Fibroblast of lung (primary cell): ENCODE measurements around the gene ZNF516. TPM values are rescaled to one million over a fixed set of nuclear protein-coding genes. Genes with fewer than 3 reads are reported as not detected.

Source experiments
- DNase-seq, 2 donors: peaks; one replicate each; pipeline versions ENCODE4 v3.0.0 to v3.0.0-alpha.2; 2010; ENCODE audit warnings: low read depth in 2 of 2
- H2AFZ ChIP-seq: 2 replicates; pipeline ENCODE4 v1.5.1; 2012; ENCODE audit warnings: low read length, control low read depth, inconsistent platforms
- H3K27ac ChIP-seq: 2 replicates; pipeline ENCODE4 v1.5.1; 2011; ENCODE audit warnings: low read length, control low read depth; ENCODE audit not compliant: insufficient read depth
- H3K27me3 ChIP-seq: 2 replicates; pipeline ENCODE4 v1.5.1; 2011; ENCODE audit warnings: mild to moderate bottlenecking, low read length; ENCODE audit not compliant: control insufficient read depth, insufficient read depth
- H3K36me3 ChIP-seq: 2 replicates; pipeline ENCODE4 v1.5.1; 2011; ENCODE audit warnings: low read length; ENCODE audit not compliant: control insufficient read depth, insufficient read depth
- H3K4me1 ChIP-seq: 2 replicates; pipeline ENCODE4 v1.5.1; 2011; ENCODE audit warnings: low read length; ENCODE audit not compliant: control insufficient read depth, insufficient read depth; ENCODE audit errors: extremely low read depth
- H3K4me2 ChIP-seq: 2 replicates; pipeline ENCODE4 v1.5.1; 2011; ENCODE audit warnings: low read length, control low read depth; ENCODE audit not compliant: insufficient read depth; ENCODE audit errors: extremely low read depth
- H3K4me3 ChIP-seq, 4 experiments: fragments of 200-600 bp in 1 of 4; sonication (generic) in 1 of 4; replicated peaks in 1 of 4; 2 replicates each; pipeline ENCODE4 v1.5.1; 2011 to 2016; ENCODE audit warnings: low read length in 4 of 4, low read depth in 3 of 4, mild to moderate bottlenecking in 3 of 4, control low read depth in 2 of 4, inconsistent platforms in 1 of 4, mixed read lengths in 1 of 4; ENCODE audit not compliant: insufficient read depth in 1 of 4; ENCODE audit errors: control extremely low read depth in 1 of 4
- H3K79me2 ChIP-seq: 2 replicates; pipeline ENCODE4 v1.5.1; 2012; ENCODE audit warnings: mild to moderate bottlenecking, low read length, inconsistent platforms; ENCODE audit not compliant: control insufficient read depth, insufficient read depth
- H3K9ac ChIP-seq: 2 replicates; pipeline ENCODE4 v1.5.1; 2011; ENCODE audit warnings: mild to moderate bottlenecking, low read length, control low read depth; ENCODE audit not compliant: insufficient read depth
- H3K9me3 ChIP-seq: 2 replicates; pipeline ENCODE4 v1.5.1; 2012; ENCODE audit warnings: low read depth, low read length; ENCODE audit not compliant: control insufficient read depth, insufficient read depth
- H4K20me1 ChIP-seq: 2 replicates; pipeline ENCODE4 v1.5.1; 2011; ENCODE audit warnings: low read length; ENCODE audit not compliant: control insufficient read depth, insufficient read depth; ENCODE audit errors: extremely low read depth
- CTCF ChIP-seq, 2 donors: IDR thresholded peaks in 1 of 2; conservative IDR thresholded peaks in 1 of 2; 1 replicate in 1 of 2; 2 replicates in 1 of 2; pipeline ENCODE4 v1.5.1; 2011 to 2012; ENCODE audit warnings: low read length in 2 of 2, control low read depth in 1 of 2, inconsistent platforms in 1 of 2, low read depth in 1 of 2, mild to moderate bottlenecking in 1 of 2
- EZH2 ChIP-seq: IDR thresholded peaks from 2 replicates; pipeline ENCODE4 v1.5.1; 2012; ENCODE audit warnings: low read length, control low read depth, mild to moderate bottlenecking; ENCODE audit errors: missing control alignments
- polyA plus RNA-seq, 2 donors: library from polyadenylated mRNA; depleted of rRNA in 1 of 2; stranded (reverse) in 1 of 2; unstranded in 1 of 2; fragments of >200 nt; gene quantifications; 2 replicates each; pipeline ENCODE4 v1.2.1, GENCODE V29; 2011 to 2012; ENCODE audit warnings: missing spikeins in 1 of 2
- total RNA-seq: library from RNA; depleted of rRNA; stranded (reverse); fragments of >200 nt; gene quantifications from 2 replicates; pipeline ENCODE4 v1.2.1, GENCODE V29; 2014

Gene ZNF516
- total and polyA plus RNA-seq, 2 donors (not counting 1 experiment from before 2014, with no cell fraction given) = 7.9 to 32.7 TPM

- no peaks in the 10 kb centered on the region for H3K36me3 ChIP-seq
- peak overlapping the region; percentile 60 for H3K4me2 ChIP-seq
- peak overlapping the region; percentile 94 for H3K27ac ChIP-seq
- H3K4me3 ChIP-seq = peak overlapping the region in 2 of 4 experiments; percentile 56 to 64
- no peak overlapping the region for H3K9ac ChIP-seq
- no peaks in the 10 kb centered on the region for H4K20me1 ChIP-seq
- no peak overlapping the region for H2AFZ ChIP-seq
- TF ChIP-seq CTCF (conservative IDR thresholded peaks at IDR 0.05 in 1 of 2, IDR thresholded peaks at IDR 0.05 in 1 of 2; ENCODE audit: low read depth in 1 of 2, low read length in 2 of 2) = no peak
- no peak for TF ChIP-seq EZH2
- peaks cover 14% of the 10 kb centered on the region for H3K4me1 ChIP-seq
- DNase-seq = peak; percentile 65 to 75
- H3K27me3 ChIP-seq = no peaks in the 10 kb centered on the region
- H3K9me3 ChIP-seq = no peaks in the 10 kb centered on the region
- H3K79me2 ChIP-seq = peaks cover 72% of the 10 kb centered on the region
Observed at GRCh38 chr18:76452357-76452756, 42.7 kb downstream of the ZNF516 start.

- peaks cover 14% of the 10 kb centered on the region for H3K4me1 ChIP-seq
- H4K20me1 ChIP-seq = no peaks in the 10 kb centered on the region
- no peaks in the 10 kb centered on the region for H3K9me3 ChIP-seq
- peak in 1 of 2 donors; percentile 33 for DNase-seq
- peaks cover 78% of the 10 kb centered on the region for H3K79me2 ChIP-seq
- peak overlapping the region; percentile 24 for H2AFZ ChIP-seq
- H3K4me2 ChIP-seq = peak overlapping the region; percentile 59
- no peak for TF ChIP-seq EZH2
- TF ChIP-seq CTCF (conservative IDR thresholded peaks at IDR 0.05 in 1 of 2, IDR thresholded peaks at IDR 0.05 in 1 of 2; ENCODE audit: low read depth in 1 of 2, low read length in 2 of 2) = no peak
- peak overlapping the region; percentile 40 to 64 (median 57) for H3K4me3 ChIP-seq
- H3K27ac ChIP-seq = peak overlapping the region; percentile 94
- H3K27me3 ChIP-seq = no peaks in the 10 kb centered on the region
- H3K9ac ChIP-seq = peak overlapping the region; percentile 80
- H3K36me3 ChIP-seq = no peaks in the 10 kb centered on the region
Observed at GRCh38 chr18:76451396-76452331, 43.4 kb downstream of the ZNF516 start.
